Sigmoid colon (tissue), 4 donors: ENCODE data around the gene DNAJB9.

Experiments
- CTCF ChIP-seq, 4 experiments: fragments of 450-650 bp in 3 of 4; fragments of 200-600 bp in 1 of 4; IDR thresholded peaks; one replicate each; pipeline ENCODE4 v1.5.1; 2016 to 2019; ENCODE audit warnings: antibody characterized with exemption in 4 of 4, mild to moderate bottlenecking in 3 of 4, moderate library complexity in 2 of 4
- EP300 ChIP-seq, 4 donors: sonication (generic); formaldehyde crosslinking; IDR thresholded peaks; one replicate each; pipeline ENCODE4 v1.6.1; 2017; ENCODE audit warnings: antibody characterized with exemption in 4 of 4
- POLR2AphosphoS5 ChIP-seq, 4 donors: sonication (generic); formaldehyde crosslinking; IDR thresholded peaks; one replicate each; pipeline ENCODE4 v1.6.1; 2017; ENCODE audit warnings: antibody characterized with exemption in 4 of 4

DNA sequence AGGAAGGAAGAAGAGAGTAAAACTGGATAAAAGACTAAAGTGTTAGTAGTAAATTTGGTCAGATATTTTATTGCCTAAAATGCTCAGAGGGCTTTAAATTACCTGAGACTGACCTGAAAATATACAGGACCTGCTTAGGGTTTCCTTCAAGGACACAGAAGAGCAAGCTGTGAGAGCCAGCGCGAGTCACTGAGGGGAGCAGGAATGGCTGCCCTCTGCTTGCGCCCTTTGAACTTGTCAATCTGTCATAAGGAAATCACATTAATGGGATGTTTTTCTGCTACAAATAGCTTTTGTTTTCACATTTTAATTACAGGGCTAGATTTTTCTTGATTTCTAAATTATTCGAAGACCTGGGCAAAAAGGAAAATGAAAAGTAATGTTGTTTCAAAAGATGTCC, 26.9 kb downstream of the DNAJB9 start:
- TF ChIP-seq CTCF (IDR thresholded peaks at IDR 0.05) (no peak), EP300 (IDR thresholded peaks at IDR 0.05) (no peak), POLR2AphosphoS5 (IDR thresholded peaks at IDR 0.05) (no peak)
